Activated T-helper 1 cell treated with Interleukin-2 at 50 U/mL for 16 hours (primary cell): ENCODE measurements around the gene PPM1G.

Source experiments
- DNase-seq: peaks from one replicate; pipeline ENCODE4 v3.0.0-alpha.2; 2020; ENCODE audit warnings: low read depth

The PPM1G gene

GRCh38 chr2:27412419-27413152 lies 3.2 kb upstream of the PPM1G start:
- no peak for DNase-seq

DNA sequence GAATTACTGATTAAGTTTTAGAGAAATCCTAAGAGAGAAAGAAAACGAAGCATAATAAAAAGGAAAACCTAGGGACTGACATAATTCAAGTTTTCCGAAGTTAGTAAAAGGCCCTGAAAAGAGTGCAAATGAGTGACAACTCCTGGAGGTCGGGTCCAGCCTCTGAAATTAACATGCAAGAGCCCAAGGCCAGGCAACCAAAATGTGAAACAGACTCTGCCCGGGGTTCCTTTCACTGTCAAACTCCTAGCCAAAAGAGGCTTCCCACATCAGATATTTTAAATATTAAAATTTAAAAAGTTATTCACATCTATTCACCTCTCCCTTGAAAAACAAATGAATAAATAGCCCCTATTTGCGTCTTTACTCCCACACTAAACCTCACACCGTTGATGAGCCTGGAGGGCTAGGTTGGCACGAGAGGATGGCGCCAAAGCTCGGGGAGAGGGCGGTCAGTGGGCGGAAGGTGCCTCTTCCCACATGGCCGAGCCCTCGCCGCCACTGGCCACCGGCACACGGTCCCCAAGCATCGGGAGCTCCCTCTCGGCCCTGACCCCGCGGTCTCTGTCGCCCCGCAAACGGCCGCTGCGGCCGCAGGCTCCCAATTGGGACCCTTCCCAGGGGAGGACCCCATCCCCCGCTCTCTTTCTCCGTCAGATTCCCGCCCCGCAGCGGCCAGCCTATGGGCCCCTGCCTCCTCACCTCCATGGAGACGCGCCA lies 630 bp downstream of the PPM1G start:
- peak; percentile 2 for DNase-seq

DNA sequence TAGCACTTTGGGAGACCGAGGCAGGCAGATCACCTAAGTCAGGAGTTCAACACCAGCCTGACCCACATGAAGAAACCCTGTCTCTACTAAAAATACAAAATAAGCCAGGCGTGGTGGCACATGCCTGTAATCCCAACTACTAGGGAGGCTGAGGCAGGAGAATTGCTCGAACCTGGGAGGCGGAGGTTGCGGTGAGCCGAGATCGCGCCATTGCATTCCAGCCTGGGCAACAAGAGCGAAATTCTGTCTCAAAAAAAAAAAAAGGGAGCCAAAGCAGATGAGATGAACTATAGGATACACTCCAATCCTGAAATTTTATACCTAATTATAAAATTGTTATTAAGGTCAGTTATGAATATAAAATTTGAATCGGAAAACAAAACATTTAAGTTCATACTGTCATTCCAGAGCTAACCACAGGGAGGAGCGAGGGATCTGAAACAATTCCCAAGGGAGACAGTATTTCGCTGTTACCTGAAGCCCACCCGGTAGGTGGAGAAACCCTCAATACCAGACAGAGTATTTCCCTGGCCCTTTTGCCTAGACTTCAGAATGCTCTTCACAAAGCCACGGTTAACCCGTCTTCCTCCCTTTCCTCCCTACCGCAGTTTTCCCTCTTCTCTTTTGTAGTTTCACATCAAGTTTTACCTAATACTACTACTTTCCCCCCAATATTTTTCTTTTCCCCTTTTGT lies 1.4 kb downstream of the PPM1G start:
- no peak for DNase-seq

DNA sequence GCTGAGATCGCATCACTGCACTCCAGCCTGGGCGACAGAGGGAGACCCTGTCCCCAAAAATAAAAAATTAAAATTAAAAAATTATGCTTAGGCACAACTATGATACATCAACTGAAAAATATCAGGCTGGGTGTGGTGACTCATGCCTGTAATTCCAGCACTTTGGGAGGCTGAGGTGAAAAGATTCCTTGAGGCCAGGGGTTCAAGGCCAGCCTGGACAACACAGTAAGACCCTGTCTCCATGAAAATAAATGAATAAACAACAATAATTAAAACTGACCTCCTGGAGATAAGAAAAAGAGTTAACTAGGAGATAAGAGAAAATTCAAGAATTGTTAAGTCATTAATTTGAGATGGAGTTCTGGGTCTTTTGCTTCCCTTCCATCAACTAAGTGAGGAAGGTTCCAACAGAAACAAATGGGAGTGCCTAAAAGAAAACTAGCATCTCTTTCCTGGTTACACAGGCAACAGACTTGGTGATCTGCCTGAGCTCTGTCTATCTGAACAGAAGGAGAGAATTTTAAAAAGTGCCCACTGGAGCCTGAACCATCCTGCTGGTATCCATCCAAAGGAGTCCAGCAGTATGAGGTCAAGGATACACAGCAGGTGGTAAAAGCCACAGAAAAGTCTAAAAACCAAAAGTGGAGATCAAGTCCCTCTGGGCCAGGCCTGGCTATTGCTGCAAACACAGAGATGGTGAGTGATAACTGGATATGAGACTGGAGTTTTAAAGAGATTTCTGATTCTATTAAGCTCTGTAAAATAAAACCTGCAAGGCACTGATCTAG lies 8.8 kb downstream of the PPM1G start:
- no peak for DNase-seq

- DNase-seq, result no peak
Observed at GRCh38 chr2:27398962-27399361, 10.4 kb downstream of the PPM1G start.

DNA sequence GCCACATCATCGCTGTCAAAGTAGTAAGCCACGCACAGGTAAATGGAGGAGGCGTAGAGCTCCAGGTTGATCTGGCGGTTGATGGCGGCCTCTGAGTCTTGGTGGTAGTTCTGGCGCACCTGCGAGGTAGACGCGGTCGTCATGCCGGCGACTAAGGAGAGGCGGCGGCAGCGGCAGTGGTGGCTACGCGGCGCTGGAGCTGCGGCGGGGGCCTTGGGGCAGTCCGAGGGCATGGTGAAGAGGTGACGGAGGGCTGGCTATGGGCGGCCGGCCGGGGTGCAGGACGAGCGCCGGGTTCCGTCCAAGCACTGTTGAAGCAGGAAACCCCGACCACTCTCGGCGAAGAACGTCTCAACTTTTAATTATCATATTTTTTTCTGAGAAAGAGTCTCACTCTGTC lies 16.2 kb downstream of the PPM1G start:
- no peak for DNase-seq

GRCh38 chr2:27390822-27391679 lies 18.3 kb downstream of the PPM1G start:
- no peak for DNase-seq

GRCh38 chr2:27381577-27382181 lies 27.7 kb downstream of the PPM1G start:
- no peak for DNase-seq

DNA sequence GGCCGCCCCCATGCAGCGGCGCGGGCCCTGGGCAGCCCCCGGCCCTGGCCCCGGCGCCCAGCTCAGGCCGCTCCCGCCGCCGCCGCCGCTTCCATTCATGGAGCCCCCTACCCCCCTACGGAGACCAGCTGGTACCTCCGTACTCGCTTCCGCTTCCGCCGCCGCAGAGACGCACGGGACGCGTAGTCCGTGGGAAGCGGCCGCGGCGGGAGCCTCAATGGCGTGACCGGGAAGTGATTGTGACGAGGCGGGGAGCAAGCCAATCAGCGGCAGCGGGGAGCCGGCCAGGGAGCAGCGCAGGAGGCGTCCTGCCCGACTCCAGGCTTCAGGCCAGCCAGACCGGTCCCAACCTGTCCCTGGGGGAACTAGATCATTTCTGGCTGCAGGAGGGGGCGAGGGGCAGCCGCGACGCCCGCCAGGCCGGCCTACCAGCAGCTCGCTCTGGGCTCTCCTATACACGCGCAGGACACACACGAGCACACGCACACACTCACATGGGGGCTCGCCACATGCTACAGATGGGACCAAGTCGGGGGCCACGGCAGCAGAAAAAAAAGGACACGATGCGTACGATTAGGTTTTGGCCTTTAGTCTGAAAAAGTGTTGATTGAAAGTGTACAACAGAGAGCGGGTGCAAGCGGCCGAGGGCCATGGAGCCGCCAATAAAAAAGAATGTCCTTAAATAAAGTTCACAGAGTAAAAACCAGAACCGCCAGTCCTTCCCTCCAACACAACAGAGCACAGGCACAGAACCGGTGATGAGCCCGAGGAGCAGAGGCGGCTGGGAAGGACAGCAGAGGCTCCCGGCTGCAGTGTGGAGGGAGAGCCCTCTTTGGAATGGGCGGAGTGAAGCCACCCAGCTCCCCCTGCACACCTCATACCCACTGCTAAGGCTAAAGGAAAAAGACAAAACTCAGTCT lies 28.5 kb downstream of the PPM1G start, which contains the start of gene ZNF513:
Gene ZNF513, minus strand, starts transcription at position 109 of the 920 bp plus-strand sequence. CDS start 208 bp downstream, outside the sequence.
- peak; percentile 83 for DNase-seq

- DNase-seq, result peak; percentile 25
Observed at GRCh38 chr2:27379836-27380625, 29.4 kb downstream of the PPM1G start.

DNA sequence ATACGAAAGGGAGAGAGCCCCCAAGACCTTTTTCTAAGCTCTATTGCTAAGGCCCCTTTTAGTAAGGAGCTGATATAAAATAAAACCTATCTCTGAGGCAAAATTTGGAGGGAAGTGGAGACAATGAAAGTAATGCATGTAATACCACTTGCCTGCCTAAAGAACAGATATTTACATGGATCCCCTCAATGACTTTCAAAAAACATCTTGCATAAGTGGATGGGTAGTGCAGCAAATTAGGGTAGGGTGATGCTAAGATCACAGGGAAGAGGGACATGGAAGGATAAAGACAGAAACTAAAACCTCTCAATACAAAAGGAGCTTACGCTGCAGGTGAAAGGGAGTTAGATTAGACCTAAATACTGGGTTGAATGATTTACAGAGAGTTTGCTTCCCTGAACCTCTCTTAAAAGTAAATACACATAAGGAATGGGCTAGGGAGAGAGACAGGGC lies 30.0 kb downstream of the PPM1G start:
- no peak for DNase-seq

- no peak for DNase-seq
Observed at GRCh38 chr2:27378809-27379290, 30.5 kb downstream of the PPM1G start.

- no peak for DNase-seq
Observed at GRCh38 chr2:27378096-27378808, 31.1 kb downstream of the PPM1G start.

- DNase-seq, result no peak
Observed at GRCh38 chr2:27377618-27378095, 31.7 kb downstream of the PPM1G start.

DNA sequence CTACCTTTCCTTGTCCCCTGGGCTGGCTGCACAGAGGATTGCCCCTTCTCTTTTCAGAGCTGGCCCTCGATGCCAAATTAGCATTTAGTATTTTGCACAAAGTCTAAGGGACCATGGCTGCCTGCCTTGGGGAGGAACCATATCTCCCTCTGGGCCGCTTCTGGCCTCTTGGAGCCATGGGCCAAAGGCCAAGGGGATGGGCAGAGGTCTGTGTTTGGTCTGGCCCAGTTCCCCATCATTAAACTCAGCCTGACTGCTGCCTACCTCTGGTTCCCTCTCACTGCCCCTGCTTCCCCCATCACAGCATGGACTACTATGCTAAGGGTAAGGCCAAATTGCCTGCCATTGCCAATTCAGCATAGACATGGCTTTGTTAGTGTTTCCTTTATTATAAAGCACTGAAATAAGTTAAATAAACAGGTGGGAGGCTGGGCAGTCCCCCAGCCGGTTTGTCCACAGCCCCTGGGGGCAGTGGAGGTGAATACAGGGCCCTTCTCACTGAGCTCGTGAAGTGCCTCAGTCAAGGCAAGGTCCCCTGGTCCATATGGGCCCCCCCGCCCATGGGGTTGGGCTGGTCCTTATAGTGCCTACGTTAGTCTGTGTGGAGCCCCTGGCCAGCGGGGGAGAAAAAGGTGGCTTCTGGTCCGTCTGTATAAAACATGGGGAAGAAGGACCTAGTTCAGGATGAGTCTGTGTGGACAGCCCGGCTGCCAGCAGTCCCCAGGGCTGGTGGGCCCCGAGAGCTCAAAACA lies 32.3 kb downstream of the PPM1G start:
- DNase-seq, result no peak

GRCh38 chr2:27376151-27376865 lies 33.1 kb downstream of the PPM1G start:
- no peak for DNase-seq
